Suprapubic skin (tissue), 4 donors: ENCODE measurements around the gene WBP4. TPM values are rescaled to one million over a fixed set of nuclear protein-coding genes. Genes with fewer than 3 reads are reported as not detected.

Source experiments
- DNase-seq, 2 donors: peaks; one replicate each; pipeline ENCODE4 v3.0.0-alpha.2; 2019; ENCODE audit warnings: low spot score in 2 of 2
- H3K27ac ChIP-seq: fragments of 200-600 bp; sonication (generic); one replicate; pipeline ENCODE4 v1.5.1; 2019
- H3K27me3 ChIP-seq: fragments of 200-600 bp; sonication (generic); one replicate; pipeline ENCODE4 v1.5.1; 2019
- H3K36me3 ChIP-seq: fragments of 200-600 bp; sonication (generic); one replicate; pipeline ENCODE4 v1.5.1; 2019
- H3K4me1 ChIP-seq: fragments of 200-600 bp; sonication (generic); one replicate; pipeline ENCODE4 v1.5.1; 2019
- H3K4me3 ChIP-seq: fragments of 200-600 bp; sonication (generic); one replicate; pipeline ENCODE4 v1.5.1; 2019; ENCODE audit warnings: mild to moderate bottlenecking
- H3K9me3 ChIP-seq: fragments of 200-600 bp; sonication (generic); one replicate; pipeline ENCODE4 v1.5.1; 2019
- EP300 ChIP-seq: sonication (generic); formaldehyde crosslinking; IDR thresholded peaks from one replicate; pipeline ENCODE4 v1.6.1; 2017; ENCODE audit warnings: antibody characterized with exemption
- POLR2A ChIP-seq, 2 donors: fragments of 450-650 bp; IDR thresholded peaks; one replicate each; pipeline ENCODE4 v1.6.1; 2017; ENCODE audit warnings: antibody characterized with exemption in 2 of 2, mild to moderate bottlenecking in 2 of 2, moderate library complexity in 2 of 2
- POLR2AphosphoS5 ChIP-seq, 3 donors: sonication (generic); formaldehyde crosslinking; IDR thresholded peaks; one replicate each; pipeline ENCODE4 v1.6.1; 2017; ENCODE audit warnings: antibody characterized with exemption in 3 of 3
- WGBS: methylation state at CpG from one replicate; pipeline ENCODE4 v1.1.5; 2018; 5-methylcytosine and 5-hydroxymethylcytosine counted together
- total RNA-seq, 4 donors: library from RNA; depleted of rRNA; stranded (reverse); fragments of >200 nt; gene quantifications; one replicate each; pipeline ENCODE4 v1.1.0, GENCODE V29; 2016
- TF ChIP-seq, protein P1 (sequence below), 2 donors: fragments of 200-600 bp in 1 of 2; fragments of 450-650 bp in 1 of 2; sonication (generic) in 1 of 2; IDR thresholded peaks; one replicate each; pipeline ENCODE4 v1.5.1; 2016 to 2019; ENCODE audit warnings: antibody characterized with exemption in 2 of 2, mild to moderate bottlenecking in 1 of 2, moderate library complexity in 1 of 2

Gene WBP4
- total RNA-seq, 4 donors from 2014 or later: 6.1 to 14.6 (median 11.5) TPM

DNA sequence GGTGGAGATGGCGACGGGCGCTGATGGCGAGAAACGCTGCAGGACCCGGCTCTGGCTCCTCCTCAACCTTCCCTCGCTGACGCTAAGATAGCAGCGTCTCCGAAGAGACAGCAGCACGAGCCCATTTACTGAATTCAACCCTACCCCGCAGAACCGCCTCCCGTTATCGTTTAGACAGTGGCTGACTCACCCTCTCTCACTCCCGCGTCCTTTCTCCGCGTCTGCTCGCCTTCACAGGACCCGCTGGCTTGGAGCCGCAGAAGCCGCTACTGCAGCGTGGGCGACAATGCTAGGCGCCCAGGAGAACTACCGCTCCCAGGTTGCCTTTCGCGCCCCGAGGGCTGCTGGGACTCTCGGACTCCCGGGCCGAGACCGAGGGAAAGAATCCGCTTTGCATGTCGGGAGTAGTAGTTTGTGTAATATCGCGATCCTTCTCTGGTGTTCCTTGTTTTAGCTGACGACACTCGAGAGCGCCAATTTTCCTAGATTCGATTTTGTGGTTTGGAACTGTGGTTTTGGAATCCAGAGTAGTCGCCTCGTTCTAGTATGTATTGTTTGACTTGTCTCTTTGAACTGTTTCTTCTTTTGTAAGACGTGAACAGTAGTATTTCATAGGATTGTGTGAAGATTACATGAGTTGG, 71.3 kb downstream of the WBP4 start, which contains the start of gene KBTBD6:
Gene KBTBD6 (minus strand): TSS at position 291 of the 641 bp plus-strand sequence. CDS start 291 bp downstream, outside the sequence.
- H3K4me1 ChIP-seq: peaks cover 46% of the 10 kb centered on the region
- DNase-seq: peak; percentile 96 to 97
- WGBS: 0% methylated on average over 36 of the region's 45 CpGs
- peak within 1 kb of the TSS; percentile 72 for H3K27ac ChIP-seq
- H3K4me3 ChIP-seq: peak within 1 kb of the TSS; percentile 58
- TF ChIP-seq POLR2AphosphoS5 (IDR thresholded peaks at IDR 0.05) (peak in 2 of 3 donors; percentile 67 to 86), POLR2A (IDR thresholded peaks at IDR 0.05) (peak in 1 of 2 donors; percentile 23), EP300 (no peak)
- TF ChIP-seq, protein P1, sequence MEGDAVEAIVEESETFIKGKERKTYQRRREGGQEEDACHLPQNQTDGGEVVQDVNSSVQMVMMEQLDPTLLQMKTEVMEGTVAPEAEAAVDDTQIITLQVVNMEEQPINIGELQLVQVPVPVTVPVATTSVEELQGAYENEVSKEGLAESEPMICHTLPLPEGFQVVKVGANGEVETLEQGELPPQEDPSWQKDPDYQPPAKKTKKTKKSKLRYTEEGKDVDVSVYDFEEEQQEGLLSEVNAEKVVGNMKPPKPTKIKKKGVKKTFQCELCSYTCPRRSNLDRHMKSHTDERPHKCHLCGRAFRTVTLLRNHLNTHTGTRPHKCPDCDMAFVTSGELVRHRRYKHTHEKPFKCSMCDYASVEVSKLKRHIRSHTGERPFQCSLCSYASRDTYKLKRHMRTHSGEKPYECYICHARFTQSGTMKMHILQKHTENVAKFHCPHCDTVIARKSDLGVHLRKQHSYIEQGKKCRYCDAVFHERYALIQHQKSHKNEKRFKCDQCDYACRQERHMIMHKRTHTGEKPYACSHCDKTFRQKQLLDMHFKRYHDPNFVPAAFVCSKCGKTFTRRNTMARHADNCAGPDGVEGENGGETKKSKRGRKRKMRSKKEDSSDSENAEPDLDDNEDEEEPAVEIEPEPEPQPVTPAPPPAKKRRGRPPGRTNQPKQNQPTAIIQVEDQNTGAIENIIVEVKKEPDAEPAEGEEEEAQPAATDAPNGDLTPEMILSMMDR (IDR thresholded peaks at IDR 0.05): no peak
- no peaks in the 10 kb centered on the region for H3K9me3 ChIP-seq
- no peaks in the 10 kb centered on the region for H3K36me3 ChIP-seq
- H3K27me3 ChIP-seq: no peaks in the 10 kb centered on the region

Other genes starting within 250 kb of the WBP4 start
- 100 to 1,000 TPM in 3 of 4 donors, 10 to 100 TPM in 1; 81.7 to 123 (median 111) TPM for gene ELF1, start 42.2 kb upstream of the WBP4 start, total RNA-seq
- 1 to 10 TPM; 3.7 to 7.3 (median 5.0) TPM for gene KBTBD6, start 71.3 kb downstream of the WBP4 start, total RNA-seq
- gene KBTBD7, start 133.1 kb downstream of the WBP4 start, total RNA-seq: 1 to 10 TPM; 4.5 to 8.0 (median 6.0) TPM
- 10 to 100 TPM in 1 of 4 donors, 1 to 10 TPM in 3; 7.0 to 12.9 (median 7.6) TPM for gene MTRF1, start 202.1 kb downstream of the WBP4 start, total RNA-seq
- gene NAA16, start 249.8 kb downstream of the WBP4 start, total RNA-seq: 10 to 100 TPM; 14.3 to 41.0 (median 22.6) TPM